Suprapubic skin (tissue), 4 donors: Measurements from ENCODE around the gene NEGR1.

Experiments used
- POLR2A ChIP-seq, 2 donors: fragments of 450-650 bp; IDR thresholded peaks; one replicate each; pipeline ENCODE4 v1.6.1; 2017; ENCODE audit warnings: antibody characterized with exemption in 2 of 2, mild to moderate bottlenecking in 2 of 2, moderate library complexity in 2 of 2
- POLR2AphosphoS5 ChIP-seq, 3 donors: sonication (generic); formaldehyde crosslinking; IDR thresholded peaks; one replicate each; pipeline ENCODE4 v1.6.1; 2017; ENCODE audit warnings: antibody characterized with exemption in 3 of 3

- no peak for TF ChIP-seq POLR2AphosphoS5 (IDR thresholded peaks at IDR 0.05)
- no peak for TF ChIP-seq POLR2A (IDR thresholded peaks at IDR 0.05)
Observed at GRCh38 chr1:72207059-72207458, 75.3 kb downstream of the NEGR1 start.
